Testis (tissue), 3 donors: ENCODE data around the gene SKI. TPM values are rescaled to one million over a fixed set of nuclear protein-coding genes. Genes with fewer than 3 reads are reported as not detected.

Source experiments
- DNase-seq: peaks from one replicate; pipeline ENCODE4 v3.0.0-alpha.2; 2019
- H3K27ac ChIP-seq, 2 donors: fragments of 200-600 bp; sonication (generic); one replicate each; pipeline ENCODE4 v1.5.1; 2019
- H3K27me3 ChIP-seq: fragments of 200-600 bp; sonication (generic); one replicate; pipeline ENCODE4 v1.5.1; 2019
- H3K36me3 ChIP-seq: fragments of 200-600 bp; sonication (generic); one replicate; pipeline ENCODE4 v1.5.1; 2017; ENCODE audit warnings: low read depth; ENCODE audit errors: missing control alignments
- H3K4me1 ChIP-seq: fragments of 200-600 bp; sonication (generic); one replicate; pipeline ENCODE4 v1.5.1; 2019
- H3K4me3 ChIP-seq, 2 donors: fragments of 200-600 bp; sonication (generic); one replicate each; pipeline ENCODE4 v1.5.1; 2017 to 2019
- H3K9me3 ChIP-seq: fragments of 200-600 bp; sonication (generic); one replicate; pipeline ENCODE4 v1.5.1; 2017
- POLR2A ChIP-seq: fragments of 450-650 bp; IDR thresholded peaks from one replicate; pipeline ENCODE4 v1.6.1; 2017; ENCODE audit warnings: antibody characterized with exemption, mild to moderate bottlenecking, moderate library complexity
- WGBS, 2 donors: methylation state at CpG; one replicate each; pipeline ENCODE4 v1.1.5; 2018; 5-methylcytosine and 5-hydroxymethylcytosine counted together
- intact Hi-C: fragments of 100-400 bp; cut with DNase I; formaldehyde crosslinking; loops from one replicate; pipeline ENCODE4 v1.15.1; 2023; ENCODE audit warnings: low total_unique reads
- polyA plus RNA-seq: library from polyadenylated mRNA; stranded (reverse); fragments of 350-450 nt; fragmentation: Illumina TruSeq; extraction: RNeasy Lipid Tissue Mini Kit (QIAGEN cat#74804); gene quantifications from one replicate; pipeline ENCODE4 v1.2.3, GENCODE V29; 2014; ENCODE audit warnings: low read depth, low replicate concordance; ENCODE audit not compliant: insufficient read depth
- total RNA-seq, 2 donors: library from RNA; depleted of rRNA; stranded (reverse); fragments of >200 nt; gene quantifications; one replicate each; pipeline ENCODE4 v1.2.3, GENCODE V29; 2016
- TF ChIP-seq, protein P1 (sequence below), 3 experiments: fragments of 450-650 bp in 2 of 3; fragments of 200-600 bp in 1 of 3; sonication (generic) in 1 of 3; IDR thresholded peaks; one replicate each; pipeline ENCODE4 v1.5.1; 2016 to 2019; ENCODE audit warnings: antibody characterized with exemption in 3 of 3, mild to moderate bottlenecking in 2 of 3, moderate library complexity in 1 of 3

SKI gene
- total and polyA plus RNA-seq, 3 donors from 2014 or later: 40.2 to 87.1 (median 85.7) TPM

GRCh38 chr1:2251363-2251762 is 23.2 kb downstream of the SKI start:
- WGBS, 2 donors: 60 to 81% methylated on average over 13 to 14 of the region's 14 CpGs
- H3K27ac ChIP-seq: no peak overlapping the region

GRCh38 chr1:2251786-2252185 is 23.7 kb downstream of the SKI start:
- intact Hi-C loops: no loop called here
- 31 to 37% methylated on average over 17 of the region's 17 CpGs for WGBS, 2 donors
- no peak for TF ChIP-seq POLR2A
- TF ChIP-seq, protein P1, sequence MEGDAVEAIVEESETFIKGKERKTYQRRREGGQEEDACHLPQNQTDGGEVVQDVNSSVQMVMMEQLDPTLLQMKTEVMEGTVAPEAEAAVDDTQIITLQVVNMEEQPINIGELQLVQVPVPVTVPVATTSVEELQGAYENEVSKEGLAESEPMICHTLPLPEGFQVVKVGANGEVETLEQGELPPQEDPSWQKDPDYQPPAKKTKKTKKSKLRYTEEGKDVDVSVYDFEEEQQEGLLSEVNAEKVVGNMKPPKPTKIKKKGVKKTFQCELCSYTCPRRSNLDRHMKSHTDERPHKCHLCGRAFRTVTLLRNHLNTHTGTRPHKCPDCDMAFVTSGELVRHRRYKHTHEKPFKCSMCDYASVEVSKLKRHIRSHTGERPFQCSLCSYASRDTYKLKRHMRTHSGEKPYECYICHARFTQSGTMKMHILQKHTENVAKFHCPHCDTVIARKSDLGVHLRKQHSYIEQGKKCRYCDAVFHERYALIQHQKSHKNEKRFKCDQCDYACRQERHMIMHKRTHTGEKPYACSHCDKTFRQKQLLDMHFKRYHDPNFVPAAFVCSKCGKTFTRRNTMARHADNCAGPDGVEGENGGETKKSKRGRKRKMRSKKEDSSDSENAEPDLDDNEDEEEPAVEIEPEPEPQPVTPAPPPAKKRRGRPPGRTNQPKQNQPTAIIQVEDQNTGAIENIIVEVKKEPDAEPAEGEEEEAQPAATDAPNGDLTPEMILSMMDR (IDR thresholded peaks at IDR 0.05): no peak
- peak; percentile 49 for DNase-seq
- Histone ChIP-seq H3K36me3 (no peaks in the 10 kb centered on the region), H3K27ac (no peak overlapping the region), H3K9me3 (no peaks in the 10 kb centered on the region), H3K27me3 (no peaks in the 10 kb centered on the region), H3K4me3 (no peak overlapping the region), H3K4me1 (peaks cover 44% of the 10 kb centered on the region)

More at GRCh38 chr1:2251363-2251762, 23.2 kb downstream of the SKI start:
- no peaks in the 10 kb centered on the region for H3K27me3 ChIP-seq
- H3K9me3 ChIP-seq: no peaks in the 10 kb centered on the region
- H3K4me3 ChIP-seq: no peak overlapping the region
- intact Hi-C loops: no loop called here
- no peaks in the 10 kb centered on the region for H3K36me3 ChIP-seq
- no peak for TF ChIP-seq POLR2A
- TF ChIP-seq, protein P1 (IDR thresholded peaks at IDR 0.05): no peak
- H3K4me1 ChIP-seq: peaks cover 48% of the 10 kb centered on the region
- no peak for DNase-seq

DNA sequence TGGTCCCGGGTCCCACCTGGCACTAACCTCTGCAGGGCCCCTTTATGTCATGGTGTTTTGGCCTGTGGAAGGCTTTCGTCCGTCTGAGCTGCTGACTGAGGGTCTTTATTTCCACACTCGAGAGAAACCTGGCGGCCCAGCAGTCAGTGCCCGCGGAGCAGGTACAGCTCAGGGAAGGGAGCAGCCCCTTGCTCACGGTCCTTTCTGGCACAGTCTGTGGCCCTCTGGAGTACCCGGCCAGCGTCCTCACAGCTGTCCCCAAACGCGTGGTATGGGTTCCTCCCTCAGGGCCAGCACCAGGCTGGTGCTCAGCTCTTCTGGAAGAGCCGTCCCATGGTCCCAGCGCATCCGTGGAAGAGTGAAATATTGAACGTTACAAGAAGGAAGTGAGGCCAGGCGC is 24.3 kb downstream of the SKI start:
- no peak for TF ChIP-seq POLR2A
- TF ChIP-seq, protein P1 (IDR thresholded peaks at IDR 0.05): no peak
- no peak overlapping the region for H3K27ac ChIP-seq
- no peak overlapping the region for H3K4me3 ChIP-seq
- no peaks in the 10 kb centered on the region for H3K36me3 ChIP-seq
- intact Hi-C loops: no loop called here
- WGBS, 2 donors: 84 to 91% methylated on average over 14 to 17 of the region's 17 CpGs
- H3K27me3 ChIP-seq: no peaks in the 10 kb centered on the region
- no peaks in the 10 kb centered on the region for H3K9me3 ChIP-seq
- no peak for DNase-seq
- H3K4me1 ChIP-seq: peaks cover 42% of the 10 kb centered on the region

DNA sequence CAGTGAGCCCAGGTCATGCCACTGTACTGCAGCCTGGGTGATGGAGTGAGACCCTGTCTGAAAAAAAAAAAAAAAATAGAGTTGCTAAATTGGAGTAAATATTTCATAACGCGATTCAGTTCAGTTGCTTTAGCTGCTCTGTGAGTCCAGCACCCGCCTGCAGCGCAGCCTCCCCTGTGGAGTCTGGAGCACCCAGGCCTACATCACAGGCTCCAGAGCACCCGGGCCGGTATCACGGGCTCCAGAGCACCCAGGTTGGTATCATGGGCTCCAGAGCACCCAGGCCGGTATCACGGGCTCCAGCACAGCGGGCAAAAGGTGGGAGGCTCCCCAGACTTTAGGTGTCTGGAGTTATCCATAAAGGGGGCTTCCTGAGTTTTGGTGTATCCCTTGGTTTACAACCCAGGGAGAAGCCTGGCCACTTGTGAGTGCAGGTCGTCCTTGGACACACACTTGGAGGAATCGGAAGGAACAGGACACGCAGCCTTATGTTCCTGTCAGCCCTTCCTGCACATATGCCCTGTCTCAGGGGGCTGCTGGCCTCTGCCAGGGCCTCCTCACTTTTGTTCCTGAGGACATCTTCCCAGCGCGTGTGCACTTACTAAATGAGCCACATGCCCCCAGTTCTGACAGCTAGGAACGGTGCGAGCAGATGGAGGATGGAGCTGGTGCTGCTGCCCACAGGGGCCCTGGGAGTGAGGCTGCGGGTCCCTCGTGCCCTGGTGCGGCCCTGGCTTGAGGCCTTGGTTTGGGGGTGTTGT is 25.1 kb downstream of the SKI start:
- Histone ChIP-seq H3K4me3 (no peak overlapping the region), H3K27me3 (no peaks in the 10 kb centered on the region), H3K4me1 (peaks cover 35% of the 10 kb centered on the region), H3K9me3 (no peaks in the 10 kb centered on the region), H3K27ac (no peak overlapping the region), H3K36me3 (no peaks in the 10 kb centered on the region)
- intact Hi-C loops: no loop called here
- TF ChIP-seq, protein P1 (IDR thresholded peaks at IDR 0.05): no peak
- no peak for TF ChIP-seq POLR2A
- no peak for DNase-seq
- 88 to 91% methylated on average over 15 to 20 of the region's 20 CpGs for WGBS, 2 donors
